HEK293T (cell line): ENCODE measurements around the gene HEG1.
A peak's percentile ranks its signal among the peaks of the same experiment; 100 is the strongest.

Experiments
- CTCF ChIA-PET: fragments of 350-600 bp; formaldehyde crosslinking; extraction: SDS; loops from one replicate; lab custom pipeline; 2021; ENCODE audit warnings: antibody characterized with exemption, inconsistent platforms; lab: Yijun Ruan, JAX
- POLR2A ChIA-PET: fragments of 350-600 bp; formaldehyde crosslinking; extraction: SDS; loops from one replicate; lab custom pipeline; 2020; ENCODE audit warnings: antibody characterized with exemption, inconsistent platforms; lab: Yijun Ruan, JAX
- DNase-seq: peaks from one replicate; pipeline ENCODE4 v3.0.0; 2012; ENCODE audit warnings: mixed read lengths; ENCODE audit errors: extremely low spot score
- ARNT ChIP-seq: fragments of 450-650 bp; IDR thresholded peaks from 2 replicates; pipeline ENCODE4 v1.6.1; 2017; ENCODE audit warnings: mild to moderate bottlenecking
- BHLHE40 ChIP-seq: fragments of 450-650 bp; IDR thresholded peaks from 2 replicates; pipeline ENCODE4 v1.6.1; 2016; ENCODE audit warnings: mild to moderate bottlenecking, moderate library complexity, borderline replicate concordance
- CTBP1 ChIP-seq: fragments of 450-650 bp; IDR thresholded peaks from 2 replicates; pipeline ENCODE4 v1.6.1; 2016; ENCODE audit warnings: borderline replicate concordance
- ELF4 ChIP-seq: fragments of 450-650 bp; IDR thresholded peaks from 2 replicates; pipeline ENCODE4 v1.6.1; 2017; ENCODE audit warnings: antibody characterized with exemption
- FOXA1 ChIP-seq: fragments of 450-650 bp; IDR thresholded peaks from 2 replicates; pipeline ENCODE4 v1.6.1; 2016; ENCODE audit warnings: mild to moderate bottlenecking
- FOXK2 ChIP-seq: fragments of 450-650 bp; IDR thresholded peaks from 2 replicates; pipeline ENCODE4 v1.6.1; 2016; ENCODE audit warnings: mild to moderate bottlenecking
- FOXM1 ChIP-seq: fragments of 450-650 bp; IDR thresholded peaks from 2 replicates; pipeline ENCODE4 v1.6.1; 2017; ENCODE audit warnings: mild to moderate bottlenecking, borderline replicate concordance
- HDGF ChIP-seq: fragments of 450-650 bp; IDR thresholded peaks from 2 replicates; pipeline ENCODE4 v1.6.1; 2017; ENCODE audit warnings: antibody characterized with exemption, borderline replicate concordance
- L3MBTL2 ChIP-seq: fragments of 450-650 bp; conservative IDR thresholded peaks from 2 replicates; pipeline ENCODE4 v1.6.1; 2016; ENCODE audit warnings: mild to moderate bottlenecking
- LEF1 ChIP-seq: fragments of 450-650 bp; IDR thresholded peaks from 2 replicates; pipeline ENCODE4 v1.6.1; 2017; ENCODE audit warnings: mild to moderate bottlenecking, borderline replicate concordance
- NFRKB ChIP-seq: fragments of 450-650 bp; IDR thresholded peaks from 2 replicates; pipeline ENCODE4 v1.6.1; 2016; ENCODE audit warnings: mild to moderate bottlenecking, moderate library complexity
- SP1 ChIP-seq: fragments of 450-650 bp; IDR thresholded peaks from 2 replicates; pipeline ENCODE4 v1.6.1; 2017
- SUZ12 ChIP-seq: fragments of 450-650 bp; IDR thresholded peaks from 2 replicates; pipeline ENCODE4 v1.6.1; 2016; ENCODE audit warnings: mild to moderate bottlenecking
- TARDBP ChIP-seq: fragments of 450-650 bp; IDR thresholded peaks from 2 replicates; pipeline ENCODE4 v1.6.1; 2016
- ZNF384 ChIP-seq: fragments of 450-650 bp; IDR thresholded peaks from 2 replicates; pipeline ENCODE4 v1.6.1; 2016
- TF ChIP-seq, protein P1 (sequence below): fragments of 450-650 bp; IDR thresholded peaks from 2 replicates; pipeline ENCODE4 v1.6.1; 2016

Gene HEG1

DNA sequence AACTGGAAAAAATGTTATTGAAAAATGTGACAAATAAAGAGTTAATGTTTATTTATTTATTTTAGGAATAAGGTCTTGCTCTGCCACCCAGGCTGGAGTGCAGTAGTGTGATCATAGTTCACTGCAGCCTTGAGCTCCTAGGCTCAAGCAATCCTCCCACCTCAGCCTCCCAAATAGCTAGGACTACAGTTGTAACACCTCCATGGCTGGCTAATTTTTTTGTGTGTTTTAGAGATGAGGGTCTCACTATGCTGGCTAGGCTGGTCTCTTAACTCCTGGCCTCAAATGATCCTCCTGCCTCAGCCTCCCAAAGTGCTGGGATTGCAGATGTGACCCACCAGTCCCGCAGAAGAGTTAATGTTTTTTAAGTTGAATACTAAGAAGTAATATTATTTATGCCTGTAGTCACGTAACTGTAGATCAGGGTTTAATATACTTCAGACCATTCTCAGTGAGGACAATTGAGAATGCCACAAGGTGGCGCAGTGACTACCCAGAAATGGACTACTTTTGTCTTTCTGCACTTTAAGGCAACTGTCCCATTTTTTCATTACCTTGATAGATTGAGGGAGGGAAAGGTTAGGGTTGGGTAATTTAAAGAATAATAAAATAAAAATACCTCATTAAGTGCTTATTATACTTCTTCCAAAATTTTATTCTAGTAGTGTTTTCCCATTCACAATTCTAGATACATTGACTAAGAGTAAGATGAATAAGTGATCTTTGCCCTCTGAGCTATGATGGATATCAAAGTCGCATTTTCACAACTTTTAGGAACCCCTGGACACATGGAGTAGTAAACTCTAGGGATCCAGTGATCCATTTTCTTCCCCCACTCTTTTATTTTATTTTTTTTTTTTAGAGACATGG lies 127.2 kb downstream of the HEG1 start:
- CTCF ChIA-PET, result interaction anchor here (0.6 to 0.8 kb wide), 3 partner anchors 16 to 499 kb away, joined by 3 to 7 read pairs (median 3); no protein-coding TSS in a partner anchor
- peak; percentile 50 for DNase-seq
- no peak for TF ChIP-seq SP1
- no peak for TF ChIP-seq FOXK2
- TF ChIP-seq FOXA1, result no peak
- no peak for TF ChIP-seq SUZ12
- no peak for TF ChIP-seq TARDBP
- no peak for TF ChIP-seq NFRKB
- TF ChIP-seq FOXM1, result no peak
- TF ChIP-seq, protein P1, sequence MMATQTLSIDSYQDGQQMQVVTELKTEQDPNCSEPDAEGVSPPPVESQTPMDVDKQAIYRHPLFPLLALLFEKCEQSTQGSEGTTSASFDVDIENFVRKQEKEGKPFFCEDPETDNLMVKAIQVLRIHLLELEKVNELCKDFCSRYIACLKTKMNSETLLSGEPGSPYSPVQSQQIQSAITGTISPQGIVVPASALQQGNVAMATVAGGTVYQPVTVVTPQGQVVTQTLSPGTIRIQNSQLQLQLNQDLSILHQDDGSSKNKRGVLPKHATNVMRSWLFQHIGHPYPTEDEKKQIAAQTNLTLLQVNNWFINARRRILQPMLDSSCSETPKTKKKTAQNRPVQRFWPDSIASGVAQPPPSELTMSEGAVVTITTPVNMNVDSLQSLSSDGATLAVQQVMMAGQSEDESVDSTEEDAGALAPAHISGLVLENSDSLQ, result no peak
- TF ChIP-seq ARNT, result no peak
- no peak for TF ChIP-seq ELF4
- no peak for TF ChIP-seq HDGF
- TF ChIP-seq BHLHE40, result no peak
- TF ChIP-seq CTBP1, result no peak
- TF ChIP-seq ZNF384, result no peak
- no peak for TF ChIP-seq LEF1
- no peak for TF ChIP-seq L3MBTL2
- POLR2A ChIA-PET, result no interaction called here

DNA sequence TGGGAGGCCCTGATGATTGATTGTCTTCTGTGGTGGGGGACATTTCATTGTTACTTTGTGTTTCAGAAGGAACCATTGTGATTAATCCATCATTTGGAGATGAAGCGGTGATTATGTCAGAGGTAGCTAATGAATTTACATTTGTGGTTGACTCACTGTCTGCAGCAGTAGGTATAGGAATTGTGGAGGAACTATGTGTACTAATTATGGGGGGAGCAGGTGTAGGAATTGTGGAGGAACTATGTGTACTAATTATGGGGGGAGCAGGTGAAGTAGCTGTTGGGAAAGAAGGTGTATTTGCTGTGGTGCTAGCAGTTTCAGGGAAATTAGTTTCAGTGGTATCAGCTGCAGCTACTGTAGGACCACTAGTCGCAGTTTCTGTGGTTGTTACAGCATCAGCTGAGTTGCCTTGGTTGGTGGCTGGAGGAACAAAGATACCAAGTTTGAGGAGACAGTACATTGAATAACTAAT lies 128.2 kb downstream of the HEG1 start:
- TF ChIP-seq SUZ12 (no peak), FOXK2 (no peak), LEF1 (no peak), ZNF384 (no peak), NFRKB (no peak), SP1 (no peak), ARNT (no peak), TARDBP (no peak), BHLHE40 (no peak), HDGF (no peak), ELF4 (no peak), CTBP1 (no peak), FOXM1 (no peak), L3MBTL2 (no peak)
- TF ChIP-seq, protein P1, result no peak
- no peak for DNase-seq
- CTCF ChIA-PET, result interaction anchor here (0.7 to 0.8 kb wide), 2 partner anchors 17 to 78 kb away, joined by 3 to 6 read pairs; no protein-coding TSS in a partner anchor
- POLR2A ChIA-PET, result no interaction called here

DNA sequence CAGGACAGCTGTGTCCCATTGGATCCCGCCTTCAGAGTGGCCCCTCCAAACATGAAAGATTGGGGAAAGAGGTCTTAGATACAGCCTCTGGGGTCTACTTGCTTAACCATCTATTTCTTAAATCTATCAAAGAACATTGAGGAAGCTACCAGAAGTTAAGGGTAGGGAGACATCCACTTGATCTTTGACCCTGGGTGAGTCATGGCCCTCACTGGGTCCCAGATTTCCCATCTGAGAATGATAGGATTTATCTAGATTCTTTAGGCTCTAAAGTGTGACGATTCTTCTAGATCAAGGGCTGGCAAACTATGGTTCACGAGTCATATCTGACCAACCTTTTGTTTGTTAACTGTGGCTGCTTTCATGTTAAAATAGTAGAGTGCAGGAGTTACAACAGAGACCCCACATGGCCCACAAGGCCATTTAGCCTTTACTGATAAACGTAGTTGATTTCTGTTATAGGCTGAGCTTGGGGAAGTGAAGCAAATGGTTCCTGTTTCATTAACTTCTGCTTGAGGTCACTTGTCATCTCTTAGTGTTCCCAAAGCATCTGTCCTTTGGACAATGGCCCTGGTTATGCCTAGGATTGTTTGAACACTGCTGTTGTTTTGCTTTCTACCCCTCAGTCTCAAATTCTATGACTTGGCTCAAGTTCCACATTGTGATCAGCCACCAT lies 129.2 kb downstream of the HEG1 start:
- DNase-seq, result no peak

DNA sequence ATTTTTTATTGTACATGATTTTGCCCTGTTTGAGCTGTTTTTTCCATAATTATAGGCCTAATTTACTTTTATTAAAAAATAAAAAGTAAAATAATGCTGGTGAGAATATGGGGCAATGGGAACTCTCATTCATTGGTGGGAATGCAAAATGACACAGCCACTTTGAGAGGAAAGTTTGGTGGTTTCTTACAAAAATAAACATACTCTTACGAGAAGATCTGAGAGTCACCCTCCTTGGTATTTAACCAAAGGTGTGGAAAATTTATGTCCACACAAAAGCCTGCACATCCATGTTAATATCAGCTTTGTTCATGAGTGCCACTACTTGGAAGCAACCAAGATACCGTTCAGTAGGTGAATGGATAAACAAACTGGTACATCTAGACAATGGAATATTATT lies 131.1 kb downstream of the HEG1 start:
- ChIA-PET POLR2A (no interaction called here), CTCF (interaction anchor here (1.4 kb wide), 1 partner anchor 661 kb away, joined by 4 read pairs; no protein-coding TSS in a partner anchor)
- no peak for DNase-seq
- no peak for TF ChIP-seq BHLHE40
- no peak for TF ChIP-seq FOXA1
- no peak for TF ChIP-seq HDGF
- TF ChIP-seq L3MBTL2, result no peak
- no peak for TF ChIP-seq FOXK2
- TF ChIP-seq ELF4, result no peak
- no peak for TF ChIP-seq FOXM1
- TF ChIP-seq SUZ12, result no peak
- TF ChIP-seq ZNF384, result no peak
- TF ChIP-seq NFRKB, result no peak
- no peak for TF ChIP-seq TARDBP
- TF ChIP-seq CTBP1, result no peak
- TF ChIP-seq LEF1, result no peak
- TF ChIP-seq ARNT, result no peak
- TF ChIP-seq, protein P1, result no peak
- no peak for TF ChIP-seq SP1

More for the DNA sequence above, 129.2 kb downstream of the HEG1 start:
- CTCF ChIA-PET, result interaction anchor here (0.6 to 0.7 kb wide), 2 partner anchors 17 to 236 kb away, joined by 3 to 6 read pairs; no protein-coding TSS in a partner anchor
- POLR2A ChIA-PET, result no interaction called here
- TF ChIP-seq SUZ12, result no peak

DNA sequence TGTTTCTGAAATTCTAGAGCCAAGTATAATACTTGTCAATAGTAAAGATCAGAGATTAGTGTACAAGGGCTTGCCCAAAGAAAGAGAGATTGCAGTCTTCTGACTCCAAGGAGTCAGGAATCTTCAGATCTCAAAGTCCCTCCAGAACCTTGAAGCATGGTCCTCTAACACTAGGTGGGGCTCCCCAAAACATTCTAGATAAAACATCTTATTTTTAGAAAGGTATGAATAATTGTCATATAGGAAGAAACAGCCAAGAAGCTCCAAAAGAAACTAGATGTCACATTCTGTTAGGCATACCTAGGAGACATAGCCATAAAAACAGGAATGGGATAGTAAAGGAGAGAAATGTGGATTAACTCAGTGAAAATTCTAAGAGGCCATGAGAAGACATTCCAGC lies 132.0 kb downstream of the HEG1 start:
- DNase-seq, result no peak
- ChIA-PET CTCF (interaction anchor here (0.6 to 1.4 kb wide), 2 partner anchors 23 to 662 kb away, joined by 3 to 4 read pairs; no protein-coding TSS in a partner anchor), POLR2A (no interaction called here)
- TF ChIP-seq SP1 (no peak), BHLHE40 (no peak), HDGF (no peak), ZNF384 (no peak), CTBP1 (no peak), L3MBTL2 (no peak), NFRKB (no peak), FOXK2 (no peak), ARNT (no peak), SUZ12 (no peak), FOXM1 (no peak), TARDBP (no peak), ELF4 (no peak), FOXA1 (no peak), LEF1 (no peak)
- TF ChIP-seq, protein P1, result no peak
